GM18951 (cell line): ENCODE measurements around the gene CCDC39.

Source experiments
- POLR2A ChIP-seq: IDR thresholded peaks from 4 replicates; pipeline ENCODE4 v1.6.1; 2011; ENCODE audit warnings: mild to moderate bottlenecking; ENCODE audit not compliant: insufficient read length, insufficient read depth; ENCODE audit errors: extremely low read depth
- in situ Hi-C: fragments of 300-500 bp; cut with MboI; formaldehyde crosslinking; loops from one replicate; pipeline ENCODE4 v1.12.0; 2022; ENCODE audit warnings: low sequenced_read_pairs, mixed read lengths, inconsistent platforms; ENCODE audit not compliant: unreplicated experiment

The CCDC39 gene

GRCh38 chr3:180611006-180611405, 68.3 kb downstream of the CCDC39 start:
- no peak for TF ChIP-seq POLR2A
- in situ Hi-C loops, result no loop called here

GRCh38 chr3:180601688-180602666, 77.3 kb downstream of the CCDC39 start, which contains the start of gene TTC14:
TSS of gene TTC14 (plus strand) at chr3:180602163. CDS start at chr3:180602262, 99 bp downstream.
- in situ Hi-C loops, result no loop called here
- TF ChIP-seq POLR2A, result peak; percentile 87

- TF ChIP-seq POLR2A, result no peak
- in situ Hi-C loops, result no loop called here
These were observed 78.8 kb downstream of the CCDC39 start for GRCh38 chr3:180600473-180600872.

- in situ Hi-C loops, result loop anchor here (10.0 to 25.0 kb wide), 2 partner anchors 658 to 781 kb away; no protein-coding TSS in a partner anchor
- TF ChIP-seq POLR2A, result no peak
These were observed 83.7 kb downstream of the CCDC39 start for GRCh38 chr3:180595559-180595935.

GRCh38 chr3:180594631-180595558, 84.4 kb downstream of the CCDC39 start:
- TF ChIP-seq POLR2A, result no peak
- in situ Hi-C loops, result loop anchor here (10.0 to 25.0 kb wide), 2 partner anchors 658 to 780 kb away; no protein-coding TSS in a partner anchor

GRCh38 chr3:180593631-180594030, 85.7 kb downstream of the CCDC39 start:
- in situ Hi-C loops, result loop anchor here (10.0 to 25.0 kb wide), 2 partner anchors 656 to 779 kb away; no protein-coding TSS in a partner anchor

- in situ Hi-C loops, result loop anchor here (10.0 to 25.0 kb wide), 2 partner anchors 653 to 776 kb away; no protein-coding TSS in a partner anchor
- no peak for TF ChIP-seq POLR2A
These were observed 88.9 kb downstream of the CCDC39 start for GRCh38 chr3:180590396-180590795.

GRCh38 chr3:180580934-180581333, 98.4 kb downstream of the CCDC39 start:
- no peak for TF ChIP-seq POLR2A

GRCh38 chr3:180575571-180575970, 103.7 kb downstream of the CCDC39 start:
- in situ Hi-C loops, result loop anchor here (25.0 kb wide), 1 partner anchor 638 kb away; no protein-coding TSS in a partner anchor
- TF ChIP-seq POLR2A, result no peak

More at GRCh38 chr3:180580934-180581333, 98.4 kb downstream of the CCDC39 start:
- in situ Hi-C loops, result loop anchor here (25.0 kb wide), 1 partner anchor 644 kb away; no protein-coding TSS in a partner anchor

GRCh38 chr3:180571831-180572598, 107.3 kb downstream of the CCDC39 start:
- no peak for TF ChIP-seq POLR2A
- in situ Hi-C loops, result no loop called here

- in situ Hi-C loops, result no loop called here
- no peak for TF ChIP-seq POLR2A
These were observed 109.1 kb downstream of the CCDC39 start for GRCh38 chr3:180570238-180570637.

GRCh38 chr3:180564676-180565075, 114.6 kb downstream of the CCDC39 start:
- in situ Hi-C loops, result no loop called here
- TF ChIP-seq POLR2A, result no peak
